ENCODE results near the gene LIMS2.

Gene LIMS2

DNA sequence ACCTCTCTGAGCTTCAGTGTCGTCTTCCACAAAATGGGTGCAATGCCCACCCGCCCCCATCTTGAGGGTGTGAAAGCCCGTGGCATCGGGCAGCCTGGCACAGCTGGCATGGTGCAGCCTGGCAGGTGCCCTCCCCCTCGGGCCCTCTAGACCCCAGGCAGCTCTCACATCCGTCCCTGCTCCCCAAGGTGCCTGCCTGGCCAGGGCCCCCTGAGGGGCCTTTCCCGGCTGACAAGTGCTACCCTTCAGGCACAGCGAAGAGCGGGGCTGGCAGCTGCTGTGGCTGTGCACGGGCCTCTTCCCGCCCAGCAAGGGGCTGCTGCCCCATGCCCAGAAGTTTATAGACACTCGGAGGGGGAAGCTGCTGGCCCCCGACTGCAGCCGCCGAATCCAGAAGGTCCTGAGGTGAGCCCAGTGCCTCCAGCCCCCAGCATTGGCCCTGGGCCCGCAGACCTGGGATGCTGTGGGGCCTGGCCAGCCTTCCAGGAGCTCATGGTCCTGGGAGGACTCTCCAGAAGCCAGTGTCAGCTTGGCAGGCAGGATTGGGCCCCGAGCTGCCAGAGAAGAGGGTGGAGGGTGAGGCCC lies 43.2 kb downstream of the LIMS2 start:
- DNase-seq, result no peak

DNA sequence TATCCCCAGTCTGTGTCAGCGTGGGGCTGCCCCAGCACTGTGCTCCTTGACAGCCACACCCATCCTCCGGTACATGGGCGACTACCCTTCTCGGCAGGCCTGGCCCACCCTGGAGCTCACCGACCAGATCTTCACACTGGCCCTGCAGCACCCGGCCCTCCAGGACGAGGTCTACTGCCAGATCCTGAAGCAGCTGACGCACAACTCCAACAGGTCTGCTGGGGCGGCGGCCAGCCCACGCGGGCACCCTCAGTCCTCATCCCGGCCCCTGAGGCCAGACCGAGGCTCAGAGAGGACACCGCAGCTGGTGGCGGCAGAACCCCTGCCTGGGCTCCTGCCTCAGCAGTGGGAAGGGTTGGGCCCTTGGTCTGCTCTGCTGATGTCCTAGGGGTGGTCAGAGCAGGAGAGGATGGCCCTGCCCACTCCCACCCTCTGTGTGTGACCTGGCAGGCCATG lies 43.8 kb downstream of the LIMS2 start:
- DNase-seq, result no peak

DNA sequence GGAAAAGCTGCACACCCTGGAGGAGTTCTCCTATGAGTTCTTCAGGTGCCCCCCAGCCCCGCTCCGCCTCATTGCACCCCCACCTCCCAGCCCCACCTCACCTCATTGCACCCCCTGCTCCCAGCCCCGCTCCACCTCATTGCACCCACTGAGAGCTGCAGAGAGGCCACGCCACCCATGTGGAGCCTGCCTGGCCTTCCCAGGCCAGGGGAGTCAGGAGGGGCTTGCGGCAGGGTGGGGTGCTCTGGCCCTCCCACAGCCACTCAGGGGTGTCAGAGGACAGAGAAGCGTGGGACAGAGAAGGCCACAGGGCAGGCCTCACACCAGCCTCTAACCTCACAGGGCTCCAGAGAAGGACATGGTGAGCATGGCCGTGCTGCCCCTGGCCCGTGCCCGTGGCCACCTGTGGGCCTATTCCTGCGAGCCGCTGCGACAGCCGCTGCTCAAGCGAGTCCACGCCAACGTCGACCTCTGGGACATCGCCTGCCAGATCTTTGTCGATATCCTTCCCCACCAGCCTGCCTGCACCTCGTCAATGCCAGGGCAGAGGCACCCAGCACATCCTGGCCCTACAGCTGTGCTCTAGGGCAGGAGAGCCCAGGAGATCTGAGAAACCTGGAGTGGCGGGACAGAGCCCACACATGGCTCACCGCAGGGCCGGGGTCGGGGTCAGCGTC lies 44.3 kb downstream of the LIMS2 start:
- DNase-seq, result no peak

DNA sequence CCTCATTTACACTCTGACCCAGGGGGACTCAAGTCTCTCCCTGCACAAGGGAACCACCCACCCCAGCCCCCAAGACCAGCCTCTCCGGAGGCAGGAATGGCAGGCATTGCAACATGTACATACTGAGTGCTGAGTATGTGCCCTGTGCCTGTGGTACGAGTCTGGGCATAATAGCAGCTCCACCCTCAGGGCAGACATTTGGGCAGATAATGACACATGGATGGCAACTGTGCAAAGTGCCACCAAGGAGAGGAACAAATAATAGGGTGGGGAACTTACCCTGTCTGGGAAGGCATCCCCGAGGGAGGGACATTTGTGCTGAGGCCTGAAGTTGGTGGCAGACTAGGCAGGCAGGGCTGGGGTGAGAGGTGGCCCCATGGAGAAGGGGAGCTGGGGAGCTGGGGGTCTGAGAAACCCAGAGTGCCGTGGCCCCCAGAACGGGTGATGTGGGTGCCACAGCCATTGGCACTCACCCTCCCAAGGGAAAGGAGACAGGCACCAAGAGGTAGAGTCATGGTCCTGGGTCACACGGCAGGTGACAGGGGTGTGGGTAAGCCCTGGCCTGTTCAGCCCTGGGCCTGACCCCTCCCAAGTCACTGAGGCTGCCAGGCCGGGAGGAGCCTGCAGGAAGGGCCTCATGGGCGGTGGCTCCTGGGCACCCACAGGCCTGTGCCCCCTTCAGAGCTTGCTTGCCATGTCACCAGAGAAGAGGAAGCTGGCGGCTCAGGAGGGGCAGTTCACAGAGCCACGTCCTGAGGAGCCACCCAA lies 45.0 kb downstream of the LIMS2 start:
- no peak for DNase-seq

DNA sequence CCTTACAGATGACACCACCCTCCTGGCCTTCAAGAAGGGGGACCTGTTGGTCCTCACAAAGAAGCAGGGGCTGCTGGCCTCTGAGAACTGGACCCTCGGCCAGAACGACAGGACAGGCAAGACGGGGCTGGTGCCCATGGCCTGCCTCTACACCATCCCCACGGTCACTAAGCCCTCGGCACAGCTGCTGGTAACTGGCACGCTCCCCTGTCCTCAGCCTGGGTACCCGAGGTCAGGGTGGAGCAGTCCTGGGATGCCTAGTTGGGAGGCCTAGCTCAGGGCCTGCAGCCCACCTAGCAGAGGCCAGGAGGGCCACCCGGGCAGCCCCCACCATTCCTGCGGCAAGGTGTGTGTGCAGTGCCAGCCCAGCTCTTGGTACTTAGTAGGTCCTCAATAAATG lies 45.7 kb downstream of the LIMS2 start:
- no peak for DNase-seq

DNA sequence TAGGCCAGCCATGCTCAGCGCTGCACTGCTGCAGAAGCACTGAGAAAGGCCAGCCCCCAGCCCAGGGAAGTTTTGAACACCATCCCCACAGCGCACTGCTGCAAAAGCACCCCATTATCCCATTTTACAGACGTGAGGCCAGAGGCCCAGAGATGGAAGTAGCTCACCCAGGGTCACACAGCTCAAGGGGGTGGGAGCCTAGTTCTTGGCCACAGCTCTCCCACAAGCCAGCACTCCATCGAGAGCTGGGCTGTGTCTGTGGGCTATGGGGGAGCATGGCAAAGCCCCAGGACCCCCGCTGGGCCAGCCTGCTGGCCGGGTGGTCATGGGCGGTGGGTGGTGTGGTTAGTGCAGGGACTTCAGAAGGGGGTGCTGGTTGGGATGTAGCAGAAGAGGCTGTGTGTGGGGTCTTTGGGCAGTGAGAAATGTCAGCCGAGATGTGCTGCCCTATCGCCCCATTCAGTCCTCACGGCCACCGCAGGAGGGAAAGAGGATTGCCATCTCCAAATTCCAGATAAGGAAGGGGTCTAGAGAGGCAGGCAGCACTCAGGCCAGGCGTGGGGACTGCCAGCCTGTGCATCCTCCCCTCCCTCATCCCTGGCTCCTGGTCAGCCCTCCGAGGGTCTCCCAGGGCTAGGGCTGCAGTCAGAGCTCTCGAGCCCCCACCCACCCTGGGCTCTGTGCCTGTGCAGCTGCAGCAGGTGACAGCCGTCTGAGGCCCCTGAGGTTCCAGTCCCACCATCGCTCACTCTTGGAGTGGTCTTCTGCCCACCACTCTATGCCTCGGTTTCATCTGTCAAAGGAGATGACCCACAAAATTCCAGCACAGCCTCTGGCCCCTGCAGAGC lies 46.3 kb downstream of the LIMS2 start:
- DNase-seq, result no peak

DNA sequence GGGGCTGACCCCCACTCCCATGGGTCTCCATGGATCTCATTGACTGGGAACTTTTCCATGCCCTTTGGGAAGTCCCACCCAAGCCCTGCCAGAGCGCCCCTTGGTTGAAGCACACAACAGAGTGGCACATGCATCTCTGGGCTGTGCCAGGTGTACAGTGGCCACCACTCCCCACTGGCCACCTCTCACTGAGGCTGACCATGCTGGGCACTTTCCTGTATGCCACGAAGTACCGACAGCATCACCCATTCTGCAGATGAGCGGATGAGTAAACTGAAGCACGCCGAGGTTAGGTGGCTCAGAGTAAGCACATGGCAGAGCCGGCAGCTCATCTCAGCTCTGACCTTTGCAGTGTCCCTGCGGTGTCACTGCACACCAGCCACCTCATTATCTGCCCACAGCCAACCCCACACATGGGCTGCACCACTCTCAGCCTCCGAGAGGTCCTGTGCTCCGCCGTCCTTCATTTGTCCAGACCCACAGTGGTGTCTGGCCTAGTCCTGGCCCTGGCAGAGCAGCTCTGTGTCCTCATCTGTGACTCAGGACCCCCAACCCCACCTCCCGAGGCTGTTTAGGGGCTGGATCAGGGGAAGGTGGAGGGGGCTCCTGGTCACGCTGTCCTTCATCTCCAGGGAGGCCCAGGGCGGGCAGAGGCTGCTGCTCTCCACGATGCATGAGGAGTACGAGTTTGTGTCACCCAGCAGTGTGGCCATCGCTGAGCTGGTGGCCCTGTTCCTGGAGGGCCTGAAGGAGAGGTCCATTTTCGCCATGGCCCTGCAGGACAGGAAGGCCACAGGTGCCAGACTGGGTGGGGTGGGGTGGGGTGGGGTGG lies 47.4 kb downstream of the LIMS2 start:
- no peak for DNase-seq

DNA sequence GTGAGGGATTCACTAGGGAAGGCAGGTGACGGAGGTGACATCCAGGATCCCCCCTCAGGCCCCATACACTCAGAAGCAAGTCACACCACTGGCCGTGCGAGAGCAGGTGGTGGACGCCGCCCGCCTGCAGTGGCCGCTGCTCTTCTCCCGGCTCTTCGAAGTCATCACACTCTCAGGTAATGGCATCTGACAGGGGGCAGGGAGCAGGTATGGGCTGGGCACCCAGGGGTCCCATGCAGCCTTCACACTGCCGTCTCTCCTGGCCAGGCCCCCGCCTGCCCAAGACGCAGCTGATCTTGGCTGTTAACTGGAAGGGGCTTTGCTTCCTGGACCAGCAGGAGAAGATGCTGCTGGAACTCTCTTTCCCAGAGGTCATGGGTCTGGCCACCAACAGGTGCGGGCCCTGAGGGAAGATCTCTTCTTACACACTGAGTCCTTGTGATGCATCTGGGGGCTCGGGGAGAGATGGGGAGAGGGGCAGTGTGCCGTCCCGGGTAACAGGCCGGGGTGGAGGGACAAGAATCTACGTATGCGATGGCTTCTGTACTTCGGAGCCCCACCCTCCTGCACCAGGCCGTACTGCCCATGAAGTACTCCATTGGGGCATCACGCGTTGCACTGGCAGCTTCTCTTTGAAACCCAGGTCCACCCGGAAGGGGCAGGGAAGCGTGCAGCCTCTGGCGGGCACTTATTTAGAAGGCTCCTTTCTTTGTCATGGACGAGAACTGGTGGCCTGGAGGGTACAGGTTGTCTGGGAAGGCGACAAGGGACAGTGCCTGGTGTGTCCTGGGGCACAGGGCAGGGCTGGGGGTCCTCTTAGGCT lies 48.2 kb downstream of the LIMS2 start:
- no peak for DNase-seq

DNA sequence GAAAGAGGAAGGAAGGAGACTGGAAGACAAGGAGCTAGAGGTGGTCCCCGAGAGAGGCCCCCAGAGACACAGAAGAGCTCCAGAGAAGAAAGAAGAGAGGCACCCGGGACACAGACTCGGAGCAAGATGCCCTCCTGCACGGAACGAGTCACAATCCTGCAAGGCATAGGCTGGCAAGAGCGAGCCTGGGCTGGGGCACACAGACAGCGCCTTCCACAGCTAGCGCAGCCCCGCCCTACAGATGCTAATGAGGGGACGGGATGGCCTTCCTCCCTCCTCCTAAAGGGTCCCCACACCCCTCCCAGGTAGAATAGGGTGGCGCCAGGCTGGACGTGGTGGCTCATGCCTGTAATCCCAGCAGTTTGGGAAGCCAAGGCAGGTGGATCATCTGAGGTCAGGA lies 49.2 kb downstream of the LIMS2 start:
- no peak for DNase-seq

DNA sequence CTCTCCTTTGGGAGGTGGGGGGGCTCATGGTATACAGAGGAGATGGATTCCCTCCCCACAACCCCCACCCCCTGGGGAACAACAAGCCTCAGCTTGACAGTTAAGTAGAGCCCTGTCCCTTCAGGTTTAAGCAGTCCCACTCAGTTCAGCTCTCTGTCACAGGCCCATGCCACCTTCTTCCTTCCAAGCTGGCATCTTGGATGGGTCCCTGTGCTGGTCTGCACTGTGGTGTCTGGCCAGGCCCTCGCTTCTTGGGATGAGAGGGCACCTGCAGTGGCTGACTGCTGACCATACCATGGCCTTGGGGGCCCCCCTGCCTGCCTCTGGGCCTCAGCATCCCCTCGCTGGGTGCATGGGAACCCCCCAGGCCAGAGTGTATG lies 49.8 kb downstream of the LIMS2 start:
- no peak for DNase-seq

DNA sequence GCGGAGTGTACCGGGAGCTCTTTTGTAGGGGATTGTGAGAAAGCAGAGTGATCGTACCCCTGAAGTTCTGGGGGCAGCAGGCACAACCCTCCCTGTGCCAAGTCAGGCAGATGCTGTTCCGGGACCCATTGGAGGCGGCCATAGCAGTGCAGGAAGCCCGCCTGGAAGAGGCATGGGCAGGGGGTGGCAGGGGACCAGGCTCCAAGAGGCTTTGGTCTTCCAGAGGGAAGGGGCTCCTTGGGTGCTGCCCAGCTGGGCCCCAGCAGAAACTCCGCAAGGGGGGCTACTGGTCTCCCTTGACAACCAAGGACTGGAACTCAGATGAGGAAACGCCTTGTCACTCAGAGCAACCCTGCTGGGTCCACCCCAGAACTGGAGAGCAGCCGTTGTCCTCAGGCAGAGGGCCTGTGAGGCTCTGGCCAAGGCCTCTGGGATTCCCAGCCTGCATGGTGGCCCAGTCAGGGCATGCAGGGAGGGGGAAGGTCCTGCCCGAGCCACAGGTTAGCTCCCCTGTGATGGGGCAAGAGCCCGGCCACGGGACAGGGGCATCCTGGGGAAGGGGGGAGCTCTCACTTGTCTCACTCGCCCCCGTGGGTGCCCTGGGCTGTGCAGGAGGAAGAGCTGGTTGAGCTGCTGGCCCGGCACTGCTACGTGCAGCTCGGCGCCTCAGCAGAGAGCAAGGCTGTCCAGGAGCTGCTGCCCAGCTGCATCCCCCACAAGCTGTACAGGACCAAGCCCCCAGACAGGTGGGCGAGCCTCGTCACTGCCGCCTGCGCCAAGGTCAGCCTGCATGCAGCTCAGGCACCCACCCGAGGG lies 50.4 kb downstream of the LIMS2 start:
- DNase-seq, result no peak

DNA sequence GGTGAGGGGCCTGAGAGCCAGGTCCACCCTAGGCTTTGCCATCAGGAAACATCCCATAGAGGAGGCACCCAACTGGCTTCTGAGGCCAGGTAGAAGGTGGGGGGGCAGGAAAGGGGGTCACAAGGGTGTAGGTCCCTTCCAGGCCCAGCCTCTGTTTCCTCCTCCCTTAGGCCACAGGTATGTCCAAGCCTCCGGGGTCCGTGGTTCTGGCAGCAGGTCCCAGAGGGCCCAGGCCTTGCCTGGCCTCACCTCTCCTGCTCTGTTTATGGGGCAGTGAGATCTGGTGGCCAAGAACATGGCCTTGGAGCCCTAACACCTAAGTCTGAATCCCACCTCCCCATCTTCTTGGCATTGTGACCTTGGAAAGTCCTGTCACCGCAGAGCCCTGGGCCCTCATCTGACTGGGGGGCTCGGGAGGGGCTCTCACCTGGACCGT lies 51.0 kb downstream of the LIMS2 start:
- no peak for DNase-seq

DNA sequence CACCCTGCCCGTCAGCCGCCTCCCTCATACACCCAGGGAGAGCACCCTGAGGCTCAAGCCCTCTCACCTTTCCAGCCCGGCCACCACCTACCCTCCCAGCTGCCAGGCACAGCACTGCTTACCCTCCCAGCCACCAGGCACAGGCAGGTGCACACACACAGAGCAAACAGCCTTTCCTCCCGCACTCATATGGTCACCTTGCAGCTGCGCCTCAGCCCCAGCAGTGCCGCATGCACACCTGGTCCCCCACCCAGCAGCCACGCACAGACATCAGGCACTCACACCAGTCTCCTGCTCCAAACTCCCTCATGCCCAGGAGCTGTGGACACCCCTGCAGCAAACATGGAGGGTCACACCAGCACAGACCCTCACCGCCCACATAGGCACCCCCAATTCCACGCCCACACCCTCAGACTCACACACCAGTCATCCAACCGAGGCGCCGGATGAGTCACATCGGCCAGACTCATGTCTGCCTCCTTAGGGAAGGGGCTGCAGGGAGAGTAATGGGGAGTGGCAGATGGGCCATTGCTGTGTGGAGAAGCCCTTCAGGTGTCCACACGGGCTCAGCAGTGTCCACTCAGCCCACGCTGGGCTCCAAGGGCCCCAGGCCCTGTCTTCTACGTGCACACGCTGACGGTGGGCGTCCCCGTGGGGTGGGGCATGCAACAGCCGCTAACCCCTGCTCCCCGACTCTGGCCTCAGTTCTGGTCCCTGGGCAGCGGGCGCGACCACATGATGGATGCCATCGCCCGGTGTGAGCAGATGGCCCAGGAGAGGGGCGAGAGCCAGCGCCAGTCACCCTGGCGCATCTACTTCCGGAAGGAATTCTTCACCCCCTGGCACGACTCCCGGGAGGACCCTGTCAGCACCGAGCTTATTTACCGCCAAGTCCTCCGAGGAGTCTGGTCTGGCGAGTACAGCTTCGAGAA lies 51.7 kb downstream of the LIMS2 start:
- DNase-seq, result no peak

DNA sequence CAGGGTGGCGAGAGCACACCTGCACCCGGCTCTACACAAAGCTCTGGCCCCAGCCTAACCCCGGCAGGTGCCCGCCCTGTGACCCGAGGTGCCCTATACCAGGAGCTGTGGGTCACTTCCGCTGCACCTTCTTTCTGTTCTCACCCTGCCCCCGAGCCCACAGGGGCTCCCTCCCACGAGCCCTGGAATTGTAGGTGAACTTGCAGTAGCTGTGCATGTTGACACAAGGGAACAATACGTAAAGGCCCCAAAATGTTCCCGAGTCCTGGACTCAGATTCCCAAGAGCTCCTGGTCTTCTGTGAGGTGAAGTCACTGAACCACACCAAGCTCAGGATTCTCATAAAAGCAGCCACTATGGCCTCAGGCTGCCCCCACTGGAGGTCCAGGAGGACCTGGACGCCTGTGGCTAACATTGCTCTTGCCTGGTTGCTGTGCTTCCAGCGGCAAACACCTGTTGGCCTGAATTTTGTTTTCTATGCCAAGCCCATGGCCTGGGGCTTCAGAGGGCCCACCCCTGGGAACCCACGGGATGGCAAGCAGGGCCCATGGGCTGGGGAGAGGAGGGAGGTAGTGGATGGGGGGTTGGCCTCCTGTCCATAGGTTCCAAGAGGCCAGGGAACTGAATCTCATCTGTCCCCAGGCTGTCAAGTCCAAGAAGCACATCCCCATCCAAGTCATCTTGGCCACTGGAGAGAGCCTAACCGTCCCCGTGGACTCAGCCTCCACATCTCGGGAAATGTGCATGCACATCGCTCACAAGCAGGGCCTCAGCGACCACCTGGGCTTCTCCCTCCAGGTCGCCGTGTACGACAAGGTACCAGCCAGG lies 52.6 kb downstream of the LIMS2 start:
- DNase-seq, result no peak

DNA sequence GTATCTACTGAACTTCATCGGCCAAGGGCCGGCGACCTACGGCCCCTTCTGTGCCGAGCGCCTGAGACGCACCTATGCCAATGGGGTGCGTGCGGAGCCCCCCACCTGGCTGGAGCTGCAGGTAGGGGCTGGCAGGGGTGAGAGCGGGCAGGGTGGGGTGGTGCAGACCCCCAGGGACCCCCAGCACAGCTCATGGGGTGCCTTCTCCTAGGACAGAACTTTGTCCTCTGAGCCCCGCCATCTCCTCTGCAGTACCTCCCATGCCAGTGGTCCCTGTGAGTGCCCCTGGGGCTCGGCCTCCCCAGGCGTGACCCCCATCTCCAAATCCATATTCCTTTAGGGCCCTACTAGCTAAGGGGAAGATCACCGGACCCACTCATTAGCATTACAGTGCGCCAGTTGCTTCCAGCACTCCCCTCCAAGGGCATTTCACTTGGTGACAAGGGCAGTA lies 53.3 kb downstream of the LIMS2 start:
- no peak for DNase-seq

DNA sequence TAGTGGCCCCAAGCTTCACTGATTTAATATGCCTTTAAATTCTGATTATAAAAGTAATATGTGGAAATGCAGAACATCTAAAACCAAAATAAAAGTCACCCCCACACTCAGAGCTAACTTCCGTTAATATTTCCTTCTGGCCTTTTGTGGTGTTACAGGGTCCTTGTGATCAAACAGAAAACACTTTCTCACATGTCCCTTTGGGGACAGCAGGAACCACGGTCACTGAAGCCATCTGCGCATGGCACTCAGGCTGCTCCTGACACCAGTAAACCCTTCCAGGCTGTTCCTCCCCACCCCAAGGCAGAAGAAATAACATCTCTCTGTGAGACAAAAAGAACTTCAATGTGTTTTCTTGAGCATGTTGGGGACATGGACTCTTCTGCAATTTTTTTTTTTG lies 54.5 kb downstream of the LIMS2 start:
- DNase-seq, result no peak

DNA sequence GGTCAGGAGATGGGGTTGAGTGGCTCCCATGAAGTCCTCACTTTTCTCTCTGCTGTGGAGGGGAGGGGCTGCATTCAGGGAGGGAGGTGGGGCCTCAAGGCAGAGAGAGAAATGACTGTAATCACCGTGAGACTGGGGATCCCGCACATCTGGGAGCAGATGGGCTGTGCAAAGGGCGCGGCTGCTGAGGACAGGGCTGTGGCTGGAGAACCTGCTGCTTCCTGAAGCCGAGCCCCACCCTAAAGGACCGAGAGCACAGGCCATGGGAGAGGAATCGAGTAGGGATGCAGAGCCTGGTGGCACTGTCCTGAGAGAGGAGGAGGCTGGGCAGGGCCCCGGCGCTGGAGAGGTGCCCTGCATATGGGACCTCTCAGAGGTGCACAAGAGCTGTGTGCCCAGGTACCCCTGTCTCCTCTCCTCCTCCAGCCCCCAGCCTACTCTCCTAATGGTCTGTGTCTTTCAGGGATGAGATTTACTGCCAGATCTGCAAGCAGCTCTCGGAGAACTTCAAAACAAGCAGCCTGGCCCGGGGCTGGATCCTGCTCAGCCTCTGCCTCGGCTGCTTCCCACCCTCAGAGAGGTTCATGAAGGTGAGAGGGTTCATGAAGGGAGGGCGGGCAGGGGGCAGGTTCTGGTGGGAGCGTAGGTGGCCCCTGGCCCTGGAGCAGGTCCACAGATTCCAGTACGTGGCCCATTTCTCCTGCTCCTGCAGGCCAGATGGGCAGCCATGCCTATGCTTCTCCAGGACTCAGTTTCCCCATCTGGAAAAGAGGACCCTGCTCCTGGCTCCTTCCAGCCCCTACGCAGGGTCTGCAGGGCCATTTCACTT lies 55.2 kb downstream of the LIMS2 start:
- DNase-seq, result no peak
